Vagina (tissue), 2 donors: ENCODE measurements around the gene HTR2B.

Experiments used
- POLR2A ChIP-seq, 2 donors: fragments of 450-650 bp; IDR thresholded peaks; one replicate each; pipeline ENCODE4 v1.6.1; 2017; ENCODE audit warnings: antibody characterized with exemption in 2 of 2, mild to moderate bottlenecking in 2 of 2, moderate library complexity in 2 of 2
- TF ChIP-seq, protein P1 (sequence below), 3 experiments: fragments of 450-650 bp in 2 of 3; fragments of 200-600 bp in 1 of 3; sonication (generic) in 1 of 3; IDR thresholded peaks; one replicate each; pipeline ENCODE4 v1.5.1; 2017 to 2019; ENCODE audit warnings: antibody characterized with exemption in 3 of 3, mild to moderate bottlenecking in 2 of 3, moderate library complexity in 2 of 3

GRCh38 chr2:231132129-231132528 is 7.3 kb upstream of the HTR2B start:
- TF ChIP-seq, protein P1, sequence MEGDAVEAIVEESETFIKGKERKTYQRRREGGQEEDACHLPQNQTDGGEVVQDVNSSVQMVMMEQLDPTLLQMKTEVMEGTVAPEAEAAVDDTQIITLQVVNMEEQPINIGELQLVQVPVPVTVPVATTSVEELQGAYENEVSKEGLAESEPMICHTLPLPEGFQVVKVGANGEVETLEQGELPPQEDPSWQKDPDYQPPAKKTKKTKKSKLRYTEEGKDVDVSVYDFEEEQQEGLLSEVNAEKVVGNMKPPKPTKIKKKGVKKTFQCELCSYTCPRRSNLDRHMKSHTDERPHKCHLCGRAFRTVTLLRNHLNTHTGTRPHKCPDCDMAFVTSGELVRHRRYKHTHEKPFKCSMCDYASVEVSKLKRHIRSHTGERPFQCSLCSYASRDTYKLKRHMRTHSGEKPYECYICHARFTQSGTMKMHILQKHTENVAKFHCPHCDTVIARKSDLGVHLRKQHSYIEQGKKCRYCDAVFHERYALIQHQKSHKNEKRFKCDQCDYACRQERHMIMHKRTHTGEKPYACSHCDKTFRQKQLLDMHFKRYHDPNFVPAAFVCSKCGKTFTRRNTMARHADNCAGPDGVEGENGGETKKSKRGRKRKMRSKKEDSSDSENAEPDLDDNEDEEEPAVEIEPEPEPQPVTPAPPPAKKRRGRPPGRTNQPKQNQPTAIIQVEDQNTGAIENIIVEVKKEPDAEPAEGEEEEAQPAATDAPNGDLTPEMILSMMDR (IDR thresholded peaks at IDR 0.05) = no peak
- TF ChIP-seq POLR2A (IDR thresholded peaks at IDR 0.05) = no peak
